ENCODE measurements around the gene ITGAE.
"Not testable (repeated sequence)": the region's sequence is repeated elsewhere in the genome, so short reads cannot be mapped to it uniquely, and the experiment has no call there.

The ITGAE gene

GRCh38 chr17:3750296-3750695 is 50.7 kb downstream of the ITGAE start:
- H3K4me3 ChIP-seq (ENCODE audit: low read length), result no peak overlapping the region

GRCh38 chr17:3748576-3748975 is 52.4 kb downstream of the ITGAE start:
- Histone ChIP-seq H3K4me1 (ENCODE audit: control insufficient read depth, insufficient read depth, low read length) (no peaks in the 10 kb centered on the region), H3K9me3 (ENCODE audit: control insufficient read depth, low read length) (no peaks in the 10 kb centered on the region)

More at GRCh38 chr17:3750296-3750695, 50.7 kb downstream of the ITGAE start:
- Histone ChIP-seq H3K9me3 (ENCODE audit: control insufficient read depth, low read length) (no peaks in the 10 kb centered on the region), H3K36me3 (ENCODE audit: control insufficient read depth, insufficient read depth, low read length) (no peaks in the 10 kb centered on the region), H3K27me3 (ENCODE audit: control insufficient read depth, insufficient read depth, low read length) (no peaks in the 10 kb centered on the region), H3K4me1 (ENCODE audit: control insufficient read depth, insufficient read depth, low read length) (no peaks in the 10 kb centered on the region), H3K9ac (ENCODE audit: low read length) (no peak overlapping the region)

GRCh38 chr17:3747805-3748204 is 53.2 kb downstream of the ITGAE start:
- H3K9me3 ChIP-seq (ENCODE audit: control insufficient read depth, low read length), result no peaks in the 10 kb centered on the region
- no peaks in the 10 kb centered on the region for H3K4me1 ChIP-seq (ENCODE audit: control insufficient read depth, insufficient read depth, low read length)
- no peaks in the 10 kb centered on the region for H3K36me3 ChIP-seq (ENCODE audit: control insufficient read depth, insufficient read depth, low read length)
- no peak overlapping the region for H3K9ac ChIP-seq (ENCODE audit: low read length)
- no peak overlapping the region for H3K4me3 ChIP-seq (ENCODE audit: low read length)
- no peaks in the 10 kb centered on the region for H3K27me3 ChIP-seq (ENCODE audit: control insufficient read depth, insufficient read depth, low read length)

More at GRCh38 chr17:3748576-3748975, 52.4 kb downstream of the ITGAE start:
- H3K36me3 ChIP-seq (ENCODE audit: control insufficient read depth, insufficient read depth, low read length), result no peaks in the 10 kb centered on the region
- no peaks in the 10 kb centered on the region for H3K27me3 ChIP-seq (ENCODE audit: control insufficient read depth, insufficient read depth, low read length)
- no peak overlapping the region for H3K4me3 ChIP-seq (ENCODE audit: low read length)
- H3K9ac ChIP-seq (ENCODE audit: low read length), result no peak overlapping the region

- Histone ChIP-seq H3K9ac (ENCODE audit: low read length) (no peak overlapping the region), H3K4me1 (ENCODE audit: control insufficient read depth, insufficient read depth, low read length) (no peaks in the 10 kb centered on the region), H3K4me3 (ENCODE audit: low read length) (no peak overlapping the region), H3K36me3 (ENCODE audit: control insufficient read depth, insufficient read depth, low read length) (no peaks in the 10 kb centered on the region), H3K27me3 (ENCODE audit: control insufficient read depth, insufficient read depth, low read length) (no peaks in the 10 kb centered on the region), H3K9me3 (ENCODE audit: control insufficient read depth, low read length) (no peaks in the 10 kb centered on the region)
Measured at GRCh38 chr17:3745071-3745470, 55.9 kb downstream of the ITGAE start.

- Histone ChIP-seq H3K4me1 (ENCODE audit: control insufficient read depth, insufficient read depth, low read length) (peaks cover 3% of the 10 kb centered on the region), H3K27me3 (ENCODE audit: control insufficient read depth, insufficient read depth, low read length) (no peaks in the 10 kb centered on the region), H3K9ac (ENCODE audit: low read length) (no peak overlapping the region), H3K9me3 (ENCODE audit: control insufficient read depth, low read length) (no peaks in the 10 kb centered on the region), H3K4me3 (ENCODE audit: low read length) (no peak overlapping the region), H3K36me3 (ENCODE audit: control insufficient read depth, insufficient read depth, low read length) (no peaks in the 10 kb centered on the region)
Measured at GRCh38 chr17:3744014-3744413, 57.0 kb downstream of the ITGAE start.

GRCh38 chr17:3740611-3741073 is 60.3 kb downstream of the ITGAE start:
- Histone ChIP-seq H3K36me3 (ENCODE audit: control insufficient read depth, insufficient read depth, low read length) (no peaks in the 10 kb centered on the region), H3K9me3 (ENCODE audit: control insufficient read depth, low read length) (no peaks in the 10 kb centered on the region), H3K27me3 (ENCODE audit: control insufficient read depth, insufficient read depth, low read length) (no peaks in the 10 kb centered on the region), H3K9ac (ENCODE audit: low read length) (no peak overlapping the region), H3K4me3 (ENCODE audit: low read length) (no peak overlapping the region), H3K4me1 (ENCODE audit: control insufficient read depth, insufficient read depth, low read length) (peaks cover 18% of the 10 kb centered on the region)

GRCh38 chr17:3739422-3740124 is 61.4 kb downstream of the ITGAE start:
- Histone ChIP-seq H3K4me1 (ENCODE audit: control insufficient read depth, insufficient read depth, low read length) (peaks cover 18% of the 10 kb centered on the region), H3K27me3 (ENCODE audit: control insufficient read depth, insufficient read depth, low read length) (no peaks in the 10 kb centered on the region), H3K4me3 (ENCODE audit: low read length) (no peak overlapping the region), H3K36me3 (ENCODE audit: control insufficient read depth, insufficient read depth, low read length) (no peaks in the 10 kb centered on the region), H3K9ac (ENCODE audit: low read length) (no peak overlapping the region), H3K9me3 (ENCODE audit: control insufficient read depth, low read length) (no peaks in the 10 kb centered on the region)

- Histone ChIP-seq H3K4me1 (ENCODE audit: control insufficient read depth, insufficient read depth, low read length) (peaks cover 23% of the 10 kb centered on the region), H3K4me3 (ENCODE audit: low read length) (no peak overlapping the region), H3K9me3 (ENCODE audit: control insufficient read depth, low read length) (no peaks in the 10 kb centered on the region), H3K36me3 (ENCODE audit: control insufficient read depth, insufficient read depth, low read length) (no peaks in the 10 kb centered on the region), H3K9ac (ENCODE audit: low read length) (no peak overlapping the region), H3K27me3 (ENCODE audit: control insufficient read depth, insufficient read depth, low read length) (no peaks in the 10 kb centered on the region)
Measured at GRCh38 chr17:3738562-3739295, 62.3 kb downstream of the ITGAE start.

- Histone ChIP-seq H3K36me3 (ENCODE audit: control insufficient read depth, insufficient read depth, low read length) (no peaks in the 10 kb centered on the region), H3K9ac (ENCODE audit: low read length) (no peak overlapping the region), H3K4me3 (ENCODE audit: low read length) (no peak overlapping the region), H3K9me3 (ENCODE audit: control insufficient read depth, low read length) (no peaks in the 10 kb centered on the region), H3K4me1 (ENCODE audit: control insufficient read depth, insufficient read depth, low read length) (peaks cover 26% of the 10 kb centered on the region), H3K27me3 (ENCODE audit: control insufficient read depth, insufficient read depth, low read length) (no peaks in the 10 kb centered on the region)
Measured at GRCh38 chr17:3735515-3735914, 65.5 kb downstream of the ITGAE start.

GRCh38 chr17:3734911-3735276 is 66.1 kb downstream of the ITGAE start:
- H3K4me1 ChIP-seq (ENCODE audit: control insufficient read depth, insufficient read depth, low read length), result peaks cover 26% of the 10 kb centered on the region
- not testable (repeated sequence) for H3K9ac ChIP-seq (ENCODE audit: low read length); H3K36me3 ChIP-seq (ENCODE audit: control insufficient read depth, insufficient read depth, low read length)

GRCh38 chr17:3732210-3732621 is 68.8 kb downstream of the ITGAE start:
- no peak overlapping the region for H3K9ac ChIP-seq (ENCODE audit: low read length)
- H3K4me3 ChIP-seq (ENCODE audit: low read length), result no peak overlapping the region
- H3K36me3 ChIP-seq (ENCODE audit: control insufficient read depth, insufficient read depth, low read length), result no peaks in the 10 kb centered on the region
- no peaks in the 10 kb centered on the region for H3K9me3 ChIP-seq (ENCODE audit: control insufficient read depth, low read length)
- no peaks in the 10 kb centered on the region for H3K27me3 ChIP-seq (ENCODE audit: control insufficient read depth, insufficient read depth, low read length)
- H3K4me1 ChIP-seq (ENCODE audit: control insufficient read depth, insufficient read depth, low read length), result peaks cover 8% of the 10 kb centered on the region

More at GRCh38 chr17:3734911-3735276, 66.1 kb downstream of the ITGAE start:
- not testable (repeated sequence) for H3K27me3 ChIP-seq (ENCODE audit: control insufficient read depth, insufficient read depth, low read length); H3K9me3 ChIP-seq (ENCODE audit: control insufficient read depth, low read length); H3K4me3 ChIP-seq (ENCODE audit: low read length)

GRCh38 chr17:3730881-3731429 is 70.0 kb downstream of the ITGAE start:
- H3K27me3 ChIP-seq (ENCODE audit: control insufficient read depth, insufficient read depth, low read length), result no peaks in the 10 kb centered on the region

More at GRCh38 chr17:3730881-3731429, 70.0 kb downstream of the ITGAE start:
- H3K4me1 ChIP-seq (ENCODE audit: control insufficient read depth, insufficient read depth, low read length), result peaks cover 8% of the 10 kb centered on the region
- no peaks in the 10 kb centered on the region for H3K36me3 ChIP-seq (ENCODE audit: control insufficient read depth, insufficient read depth, low read length)
- H3K9me3 ChIP-seq (ENCODE audit: control insufficient read depth, low read length), result no peaks in the 10 kb centered on the region
- H3K4me3 ChIP-seq (ENCODE audit: low read length), result no peak overlapping the region
- no peak overlapping the region for H3K9ac ChIP-seq (ENCODE audit: low read length)
